K562 (cell line): ENCODE measurements around the gene OR10P1. TPM values are rescaled to one million over a fixed set of nuclear protein-coding genes. Genes with fewer than 3 reads are reported as not detected.

Experiments
- ATAC-seq: fragments of 200-7000 bp; cut with Tn5 transposase; 3 replicates; pipeline ENCODE4 v1.9.1; 2020; ENCODE audit warnings: moderate library complexity
- BruUV-seq: library from RNA; stranded (reverse); fragments of 400-500 nt; replicated peaks from 2 replicates; lab custom pipeline; 2021; lab: Mats Ljungman, UMichigan
- CTCF ChIA-PET: fragments of 300-600 bp; formaldehyde crosslinking; extraction: SDS; loops from one replicate; lab custom pipeline; 2021; ENCODE audit warnings: low intra/inter-chr PET ratio; lab: Yijun Ruan, JAX
- POLR2A ChIA-PET: fragments of 300-600, 350-650 bp; sonication (Branson Sonifier 250); formaldehyde crosslinking; extraction: SDS; loops from one replicate; lab custom pipeline; 2021; ENCODE audit warnings: antibody characterized with exemption, inconsistent platforms; lab: Yijun Ruan, JAX
- DNase-seq, 4 experiments: peaks; one replicate each; pipeline versions ENCODE4 v3.0.0 to v3.0.0-alpha.2; 2011 to 2018; ENCODE audit warnings: low spot score in 3 of 4, mixed read lengths in 3 of 4; ENCODE audit errors: extremely low read depth in 1 of 4
- FAIRE-seq: peaks from 2 replicates; lab custom pipeline; 2011; peaks lifted over from hg19 to GRCh38; lab: Jason Lieb, UNC
- H2AFZ ChIP-seq: 2 replicates; pipeline ENCODE4 v1.6.0; 2011; ENCODE audit warnings: low read depth, low read length, control low read depth, inconsistent platforms
- H3K27ac ChIP-seq: fragments of 200-600 bp; 3 replicates; pipeline ENCODE4 v1.8.0; 2011; ENCODE audit warnings: low read depth, mild to moderate bottlenecking, control low read depth, inconsistent platforms, low read length, moderate library complexity, mixed read lengths; ENCODE audit errors: extremely low read depth
- H3K27me3 ChIP-seq, 2 experiments: fragments of 300-600 bp in 1 of 2; 2 replicates in 1 of 2; 3 replicates in 1 of 2; pipeline versions ENCODE4 v1.6.0 to v1.8.0; 2011; ENCODE audit warnings: inconsistent platforms in 2 of 2, low read length in 2 of 2, mild to moderate bottlenecking in 1 of 2, mixed read lengths in 1 of 2, moderate library complexity in 1 of 2; ENCODE audit not compliant: control insufficient read depth in 2 of 2, insufficient read depth in 2 of 2
- H3K36me3 ChIP-seq: fragments of 300-600 bp; 3 replicates; pipeline ENCODE4 v1.8.0; 2011; ENCODE audit warnings: mild to moderate bottlenecking, low read length, inconsistent platforms; ENCODE audit not compliant: control insufficient read depth, insufficient read depth
- H3K4me1 ChIP-seq, 2 experiments: fragments of 200-600 bp in 1 of 2; replicated peaks in 1 of 2; 2 replicates in 1 of 2; 3 replicates in 1 of 2; pipeline versions ENCODE4 v1.5.1 to v1.8.0; 2011; ENCODE audit warnings: inconsistent platforms in 2 of 2, low read length in 2 of 2, mild to moderate bottlenecking in 1 of 2, mixed read lengths in 1 of 2, moderate library complexity in 1 of 2; ENCODE audit not compliant: control insufficient read depth in 2 of 2, insufficient read depth in 2 of 2
- H3K4me2 ChIP-seq: 2 replicates; pipeline ENCODE4 v1.6.1; 2011; ENCODE audit warnings: low read length, control low read depth, inconsistent platforms, mixed read lengths; ENCODE audit not compliant: insufficient read depth
- H3K4me3 ChIP-seq: fragments of 200-600 bp; sonication (generic), shearing (Covaris generic); 2 replicates; pipeline ENCODE4 v1.5.1; 2016; ENCODE audit warnings: control low read depth, inconsistent platforms
- H3K79me2 ChIP-seq: fragments of 200-600 bp; 3 replicates; pipeline ENCODE4 v1.8.0; 2011; ENCODE audit warnings: low read length, inconsistent platforms; ENCODE audit not compliant: control insufficient read depth, insufficient read depth
- H3K9ac ChIP-seq, 2 experiments: 2 replicates each; pipeline versions ENCODE4 v1.6.0 to v1.6.1; 2011; ENCODE audit warnings: low read depth in 2 of 2, low read length in 2 of 2, control low read depth in 1 of 2, inconsistent platforms in 1 of 2, mild to moderate bottlenecking in 1 of 2, mixed read lengths in 1 of 2; ENCODE audit not compliant: insufficient read depth in 1 of 2
- H3K9me1 ChIP-seq: one replicate; pipeline ENCODE4 v1.6.0; 2011; ENCODE audit warnings: inconsistent platforms, mild to moderate bottlenecking, low read length, moderate library complexity; ENCODE audit not compliant: control insufficient read depth, insufficient read depth
- H3K9me3 ChIP-seq: replicated peaks from 2 replicates; pipeline ENCODE4 v1.5.1; 2011; ENCODE audit warnings: low read depth, low read length, inconsistent platforms; ENCODE audit not compliant: control insufficient read depth, insufficient read depth
- H4K20me1 ChIP-seq: replicated peaks from 2 replicates; pipeline ENCODE4 v1.6.1; 2011; ENCODE audit warnings: low read length, inconsistent platforms, mixed read lengths; ENCODE audit not compliant: control insufficient read depth, insufficient read depth
- BRD9 ChIP-seq: fragments of 450-650 bp; IDR thresholded peaks from 2 replicates; pipeline ENCODE4 v1.6.1; 2018; ENCODE audit warnings: low read depth; ENCODE audit not compliant: partially characterized antibody
- EHMT2 ChIP-seq: fragments of 450-650 bp; IDR thresholded peaks from 2 replicates; pipeline ENCODE4 v1.6.1; 2018; ENCODE audit warnings: antibody characterized with exemption
- GABPB1 ChIP-seq: sonication (generic); formaldehyde crosslinking; IDR thresholded peaks from 2 replicates; pipeline ENCODE4 v1.8.0; 2022; ENCODE audit warnings: mild to moderate bottlenecking, missing genetic modification reagents
- GTF2F1 ChIP-seq: IDR thresholded peaks from 2 replicates; pipeline ENCODE4 v1.6.1; 2011; ENCODE audit warnings: low read depth, low read length, improper control_type of control experiment
- JUND ChIP-seq, 2 experiments: IDR thresholded peaks; 2 replicates in 1 of 2; 3 replicates in 1 of 2; pipeline ENCODE4 v1.6.1; 2011; ENCODE audit warnings: borderline replicate concordance in 2 of 2, low read depth in 2 of 2, low read length in 2 of 2, improper control_type of control experiment in 1 of 2, missing biosample characterization in 1 of 2, missing genetic modification characterization in 1 of 2, missing genetic modification reagents in 1 of 2
- MEIS2 ChIP-seq: fragments of 450-650 bp; IDR thresholded peaks from 2 replicates; pipeline ENCODE4 v1.6.1; 2014; ENCODE audit warnings: mild to moderate bottlenecking; ENCODE audit not compliant: partially characterized antibody
- NONO ChIP-seq, 2 experiments: fragments of 200-400 bp in 1 of 2; fragments of 450-650 bp in 1 of 2; formaldehyde crosslinking in 1 of 2; IDR thresholded peaks; 2 replicates each; pipeline ENCODE4 v1.6.1; 2017; ENCODE audit warnings: low read depth in 2 of 2, mild to moderate bottlenecking in 2 of 2, moderate library complexity in 2 of 2, low read length in 1 of 2
- NRF1 ChIP-seq, 2 experiments: fragments of 450-650 bp; IDR thresholded peaks in 1 of 2; conservative IDR thresholded peaks in 1 of 2; 2 replicates each; pipeline ENCODE4 v1.6.1; 2014; ENCODE audit warnings: mild to moderate bottlenecking in 2 of 2
- PHF21A ChIP-seq: fragments of 450-650 bp; IDR thresholded peaks from 2 replicates; pipeline ENCODE4 v1.6.1; 2017; ENCODE audit warnings: low read depth, borderline replicate concordance
- SMARCA4 ChIP-seq: fragments of 450-650 bp; IDR thresholded peaks from 2 replicates; pipeline ENCODE4 v1.6.1; 2016
- TAF1 ChIP-seq: IDR thresholded peaks from 2 replicates; pipeline ENCODE4 v1.6.1; 2011; ENCODE audit warnings: mild to moderate bottlenecking, low read length, moderate library complexity; ENCODE audit not compliant: insufficient read depth, control insufficient read depth, severe bottlenecking; ENCODE audit errors: extremely low read depth
- TRIM28 ChIP-seq: fragments of 450-650 bp; IDR thresholded peaks from 2 replicates; pipeline ENCODE4 v1.6.1; 2017
- XRCC5 ChIP-seq: fragments of 200-400 bp; formaldehyde crosslinking; IDR thresholded peaks from 2 replicates; pipeline ENCODE4 v1.6.1; 2017; ENCODE audit warnings: low read depth, mild to moderate bottlenecking, low read length
- ZC3H8 ChIP-seq: fragments of 450-650 bp; IDR thresholded peaks from 2 replicates; pipeline ENCODE4 v1.6.1; 2017
- ZNF584 ChIP-seq: fragments of 200-800 bp; sonication (Bioruptor generic); IDR thresholded peaks from 2 replicates; pipeline ENCODE4 v1.6.1; 2016; ENCODE audit warnings: low read depth, mild to moderate bottlenecking, missing genetic modification characterization, missing compliant biosample characterization
- ZNF695 ChIP-seq: fragments of 450-650 bp; formaldehyde crosslinking; IDR thresholded peaks from 2 replicates; pipeline ENCODE4 v1.4.0; 2020; ENCODE audit warnings: mild to moderate bottlenecking, moderate library complexity
- in situ Hi-C: fragments of 300-500 bp; cut with MboI; formaldehyde crosslinking; loops from 4 replicates; pipeline ENCODE4 v1.15.0; 2018; ENCODE audit warnings: inconsistent platforms, mixed read lengths
- intact Hi-C: fragments of 100-400 bp; cut with micrococcal nuclease; formaldehyde crosslinking; loops from 2 replicates; pipeline ENCODE4 v1.14.2; 2022
- polyA plus RNA-seq, 8 experiments: library from polyadenylated mRNA; depleted of rRNA in 4 of 8; stranded (reverse) in 5 of 8; unstranded in 3 of 8; fragments of >200 nt; fragmentation: Nextera tagmentation in 2 of 8; fragmentation: Illumina TruSeq in 1 of 8; extraction: Ambion mirVana in 2 of 8; extraction: Trizol in 1 of 8; gene quantifications; 2 replicates each; pipeline versions ENCODE4 v1.2.1 to v1.2.3, GENCODE V29; 2011 to 2014; ENCODE audit warnings: inconsistent platforms in 1 of 8, missing spikeins in 1 of 8
- total RNA-seq, 7 experiments: library from RNA; depleted of rRNA in 6 of 7; stranded (reverse); fragments of >200 nt in 6 of 7; fragmentation: Illumina TruSeq in 2 of 7; extraction: Trizol in 2 of 7; gene quantifications; 2 replicates each; pipeline versions ENCODE4 v1.2.1 to v1.2.3, GENCODE V29; 2011 to 2021; ENCODE audit warnings: low replicate concordance in 1 of 7
- TF ChIP-seq, protein P1 (sequence below): sonication (generic); formaldehyde crosslinking; IDR thresholded peaks from 2 replicates; pipeline ENCODE4 v1.8.1; 2023; ENCODE audit warnings: mild to moderate bottlenecking, missing genetic modification reagents, moderate library complexity
- TF ChIP-seq, protein P2 (sequence below): IDR thresholded peaks from 3 replicates; pipeline ENCODE4 v1.6.1; 2011; ENCODE audit warnings: borderline replicate concordance, mild to moderate bottlenecking; ENCODE audit not compliant: insufficient read length, insufficient read depth

OR10P1 gene
- total and polyA plus RNA-seq, 9 of the 15 experiments (the other 6 are each of a cell fraction or from before 2014, with no cell fraction given): not detected

GRCh38 chr12:55673638-55674037 is 36.9 kb downstream of the OR10P1 start:
- no peak overlapping the region for H3K4me3 ChIP-seq
- ATAC-seq (no peak), FAIRE-seq (no peak), DNase-seq (no peak)
- H3K9ac ChIP-seq: no peak overlapping the region
- no peaks in the 10 kb centered on the region for H3K4me1 ChIP-seq
- no peaks in the 10 kb centered on the region for H3K36me3 ChIP-seq
- peaks cover 2 to 4% of the 10 kb centered on the region in 2 experiments; a peak in 4 of 5 replicates for H3K27me3 ChIP-seq
- no peak overlapping the region for H3K27ac ChIP-seq
- intact Hi-C loops (no loop called here), in situ Hi-C loops (no loop called here)
- CTCF ChIA-PET: no interaction called here
- H4K20me1 ChIP-seq: no peaks in the 10 kb centered on the region
- H3K79me2 ChIP-seq: no peaks in the 10 kb centered on the region
- no peaks in the 10 kb centered on the region for H3K9me3 ChIP-seq
- no TSS peak for BruUV-seq
- H2AFZ ChIP-seq: no peak overlapping the region
- no peaks in the 10 kb centered on the region for H3K9me1 ChIP-seq
- POLR2A ChIA-PET: interaction anchor here (0.7 to 1.1 kb wide), 3 partner anchors 10 to 154 kb away, joined by 3 read pairs; no protein-coding TSS in a partner anchor
- H3K4me2 ChIP-seq: no peak overlapping the region
- TF ChIP-seq PHF21A (no peak), SMARCA4 (no peak), MEIS2 (no peak), ZNF695 (CRISPR knock-in tag) (no peak), GABPB1 (CRISPR knock-in tag) (no peak), XRCC5 (no peak), ZNF584 (no peak), BRD9 (no peak), NONO (IDR thresholded peaks at IDR 0.05; ENCODE audit: low read depth in 2 of 2, low read length in 1 of 2) (no peak), JUND (IDR thresholded peaks at IDR 0.05; ENCODE audit: borderline replicate concordance, low read depth, low read length) (no peak), JUND (tag; IDR thresholded peaks at IDR 0.05; ENCODE audit: borderline replicate concordance, low read depth, low read length) (no peak), TRIM28 (no peak), EHMT2 (no peak), GTF2F1 (no peak), TAF1 (no peak), ZC3H8 (no peak), NRF1 (conservative IDR thresholded peaks at IDR 0.05 in 1 of 2, IDR thresholded peaks at IDR 0.05 in 1 of 2) (no peak)
- TF ChIP-seq, protein P1, sequence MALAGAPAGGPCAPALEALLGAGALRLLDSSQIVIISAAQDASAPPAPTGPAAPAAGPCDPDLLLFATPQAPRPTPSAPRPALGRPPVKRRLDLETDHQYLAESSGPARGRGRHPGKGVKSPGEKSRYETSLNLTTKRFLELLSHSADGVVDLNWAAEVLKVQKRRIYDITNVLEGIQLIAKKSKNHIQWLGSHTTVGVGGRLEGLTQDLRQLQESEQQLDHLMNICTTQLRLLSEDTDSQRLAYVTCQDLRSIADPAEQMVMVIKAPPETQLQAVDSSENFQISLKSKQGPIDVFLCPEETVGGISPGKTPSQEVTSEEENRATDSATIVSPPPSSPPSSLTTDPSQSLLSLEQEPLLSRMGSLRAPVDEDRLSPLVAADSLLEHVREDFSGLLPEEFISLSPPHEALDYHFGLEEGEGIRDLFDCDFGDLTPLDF (CRISPR knock-in tag): no peak
- TF ChIP-seq, protein P2, sequence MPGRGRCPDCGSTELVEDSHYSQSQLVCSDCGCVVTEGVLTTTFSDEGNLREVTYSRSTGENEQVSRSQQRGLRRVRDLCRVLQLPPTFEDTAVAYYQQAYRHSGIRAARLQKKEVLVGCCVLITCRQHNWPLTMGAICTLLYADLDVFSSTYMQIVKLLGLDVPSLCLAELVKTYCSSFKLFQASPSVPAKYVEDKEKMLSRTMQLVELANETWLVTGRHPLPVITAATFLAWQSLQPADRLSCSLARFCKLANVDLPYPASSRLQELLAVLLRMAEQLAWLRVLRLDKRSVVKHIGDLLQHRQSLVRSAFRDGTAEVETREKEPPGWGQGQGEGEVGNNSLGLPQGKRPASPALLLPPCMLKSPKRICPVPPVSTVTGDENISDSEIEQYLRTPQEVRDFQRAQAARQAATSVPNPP: no peak
